Thoracic aorta (tissue), 2 donors: ENCODE data around the gene HCFC1. TPM values are rescaled to one million over a fixed set of nuclear protein-coding genes. Genes with fewer than 3 reads are reported as not detected.
A peak's percentile ranks its signal among the peaks of the same experiment; 100 is the strongest.

Experiments
- ATAC-seq: fragments of 150-250 bp; one replicate; pipeline ENCODE4 v1.8.0; 2017; ENCODE audit warnings: low read depth; ENCODE audit not compliant: insufficient number of reproducible peaks, low FRiP score
- DNase-seq: peaks from one replicate; pipeline ENCODE4 v3.0.0-alpha.2; 2020; ENCODE audit warnings: low spot score
- H3K27ac ChIP-seq, 2 donors: fragments of 200-600 bp; sonication (generic); 1 replicate in 1 of 2; 2 replicates in 1 of 2; pipeline ENCODE4 v1.5.1; 2016; ENCODE audit warnings: mild to moderate bottlenecking in 2 of 2, moderate library complexity in 2 of 2
- H3K27me3 ChIP-seq: fragments of 200-600 bp; sonication (generic); replicated peaks from 2 replicates; pipeline ENCODE4 v1.6.0; 2016; ENCODE audit warnings: mild to moderate bottlenecking; ENCODE audit not compliant: insufficient read depth
- H3K36me3 ChIP-seq: fragments of 200-600 bp; sonication (generic); one replicate; pipeline ENCODE4 v1.5.1; 2016
- H3K4me1 ChIP-seq, 2 donors: fragments of 200-600 bp; sonication (generic); 1 replicate in 1 of 2; 2 replicates in 1 of 2; pipeline versions ENCODE4 v1.5.1 to v1.6.0; 2016; ENCODE audit warnings: low read depth in 2 of 2, mild to moderate bottlenecking in 1 of 2; ENCODE audit not compliant: control insufficient read depth in 1 of 2
- H3K4me3 ChIP-seq: fragments of 200-600 bp; sonication (generic); 2 replicates; pipeline ENCODE4 v1.5.1; 2016; ENCODE audit warnings: mild to moderate bottlenecking
- H3K9me3 ChIP-seq: fragments of 200-600 bp; sonication (generic); 2 replicates; pipeline ENCODE4 v1.5.1; 2016
- CTCF ChIP-seq: fragments of 200-600 bp; sonication (generic); IDR thresholded peaks from one replicate; pipeline ENCODE4 v1.5.1; 2019; ENCODE audit warnings: antibody characterized with exemption
- total RNA-seq, 2 donors: library from RNA; depleted of rRNA; stranded (reverse); fragments of >200 nt; gene quantifications; one replicate each; pipeline versions ENCODE4 v1.1.0 to v1.2.3, GENCODE V29; 2016

Gene HCFC1
- total RNA-seq, 2 donors from 2014 or later, result 51.6 to 58.9 TPM

GRCh38 chrX:153974726-153975286, 3.2 kb upstream of the HCFC1 start:
- peaks cover 6 to 15% of the 10 kb centered on the region in 2 donors for H3K4me1 ChIP-seq
- ATAC-seq (no peak), DNase-seq (no peak)
- H3K27ac ChIP-seq, result peak overlapping the region in 1 of 2 donors; percentile 98
- TF ChIP-seq CTCF, result no peak
- no peak overlapping the region for H3K4me3 ChIP-seq
- no peaks in the 10 kb centered on the region for H3K27me3 ChIP-seq
- no peaks in the 10 kb centered on the region for H3K36me3 ChIP-seq
- H3K9me3 ChIP-seq, result no peaks in the 10 kb centered on the region

- DNase-seq (no peak), ATAC-seq (no peak)
Measured at GRCh38 chrX:153974003-153974725, 2.5 kb upstream of the HCFC1 start.

GRCh38 chrX:153973127-153974002, 1.7 kb upstream of the HCFC1 start:
- Histone ChIP-seq H3K4me1 (peaks cover 9 to 23% of the 10 kb centered on the region in 2 donors), H3K36me3 (no peaks in the 10 kb centered on the region), H3K27ac (peak overlapping the region; percentile 96 to 98), H3K9me3 (no peaks in the 10 kb centered on the region), H3K4me3 (peak overlapping the region; percentile 87), H3K27me3 (no peaks in the 10 kb centered on the region)
- no peak for TF ChIP-seq CTCF
- DNase-seq (no peak), ATAC-seq (no peak)

More at GRCh38 chrX:153974003-153974725, 2.5 kb upstream of the HCFC1 start:
- H3K36me3 ChIP-seq, result no peaks in the 10 kb centered on the region
- H3K27ac ChIP-seq, result peak overlapping the region; percentile 96 to 98
- peak overlapping the region; percentile 87 for H3K4me3 ChIP-seq
- H3K4me1 ChIP-seq, result peaks cover 6 to 15% of the 10 kb centered on the region in 2 donors
- H3K27me3 ChIP-seq, result no peaks in the 10 kb centered on the region
- TF ChIP-seq CTCF, result no peak
- H3K9me3 ChIP-seq, result no peaks in the 10 kb centered on the region

- ATAC-seq, result peak; percentile 48
Measured at GRCh38 chrX:153972368-153973126, 929 bp upstream of the HCFC1 start, which contains the start of gene TMEM187. TSS of gene TMEM187 (plus strand) at chrX:153972754. CDS start at chrX:153982063, 9,309 bp downstream.

More at GRCh38 chrX:153972368-153973126, 929 bp upstream of the HCFC1 start, which contains the start of gene TMEM187:
- peak within 1 kb of the TSS; percentile 87 for H3K4me3 ChIP-seq
- peak; percentile 28 for DNase-seq
- H3K4me1 ChIP-seq, result peaks cover 10 to 31% of the 10 kb centered on the region in 2 donors
- no peaks in the 10 kb centered on the region for H3K9me3 ChIP-seq
- no peaks in the 10 kb centered on the region for H3K27me3 ChIP-seq
- no peak for TF ChIP-seq CTCF
- no peaks in the 10 kb centered on the region for H3K36me3 ChIP-seq
- peak within 1 kb of the TSS; percentile 96 to 98 for H3K27ac ChIP-seq
